Calu3 (cell line): ENCODE results near the gene NRL. TPM values are rescaled to one million over a fixed set of nuclear protein-coding genes. Genes with fewer than 3 reads are reported as not detected.

Source experiments
- BruUV-seq: library from RNA; stranded (reverse); fragments of 400-500 nt; replicated peaks from 2 replicates; lab custom pipeline; 2021; lab: Mats Ljungman, UMichigan
- CTCF ChIA-PET: fragments of 300-600 bp; sonication (Branson Sonifier 250); formaldehyde crosslinking; loops from one replicate; lab custom pipeline; 2022; ENCODE audit warnings: antibody characterized with exemption; lab: Charles Lee
- DNase-seq: peaks from one replicate; pipeline ENCODE4 v3.0.0; 2022
- H3K27ac Mint-ChIP-seq: one replicate; pipeline ENCODE4 v1.8.0; 2022; ENCODE audit warnings: mixed read lengths; ENCODE audit not compliant: unreplicated experiment
- H3K27me3 Mint-ChIP-seq: one replicate; pipeline ENCODE4 v1.8.0; 2022; ENCODE audit warnings: mixed read lengths; ENCODE audit not compliant: unreplicated experiment
- H3K36me3 Mint-ChIP-seq: one replicate; pipeline ENCODE4 v1.8.0; 2022; ENCODE audit warnings: mild to moderate bottlenecking, moderate library complexity, mixed read lengths; ENCODE audit not compliant: insufficient read depth, unreplicated experiment
- H3K4me1 Mint-ChIP-seq: one replicate; pipeline ENCODE4 v1.8.0; 2022; ENCODE audit warnings: mild to moderate bottlenecking, low read depth, mixed read lengths; ENCODE audit not compliant: unreplicated experiment
- H3K4me3 Mint-ChIP-seq: one replicate; pipeline ENCODE4 v1.8.0; 2022; ENCODE audit warnings: mild to moderate bottlenecking, low read depth, moderate library complexity, mixed read lengths; ENCODE audit not compliant: unreplicated experiment
- H3K9me3 Mint-ChIP-seq: one replicate; pipeline ENCODE4 v1.8.0; 2022; ENCODE audit warnings: low read depth, mixed read lengths; ENCODE audit not compliant: unreplicated experiment
- intact Hi-C: fragments of 100-400 bp; cut with micrococcal nuclease; formaldehyde crosslinking; loops from one replicate; pipeline ENCODE4 v1.10.0; 2022; ENCODE audit not compliant: unreplicated experiment
- total RNA-seq: library from RNA; stranded (reverse); gene quantifications from 2 replicates; pipeline ENCODE4 v1.2.3, GENCODE V29; 2022
- TF ChIP-seq, protein P1 (sequence below): fragments of 200-600 bp; IDR thresholded peaks from one replicate; pipeline ENCODE4 v1.8.0; 2022; ENCODE audit warnings: antibody characterized with exemption; ENCODE audit not compliant: unreplicated experiment

NRL gene
- total RNA-seq, 1 experiment from 2014 or later: 2.3 TPM

DNA sequence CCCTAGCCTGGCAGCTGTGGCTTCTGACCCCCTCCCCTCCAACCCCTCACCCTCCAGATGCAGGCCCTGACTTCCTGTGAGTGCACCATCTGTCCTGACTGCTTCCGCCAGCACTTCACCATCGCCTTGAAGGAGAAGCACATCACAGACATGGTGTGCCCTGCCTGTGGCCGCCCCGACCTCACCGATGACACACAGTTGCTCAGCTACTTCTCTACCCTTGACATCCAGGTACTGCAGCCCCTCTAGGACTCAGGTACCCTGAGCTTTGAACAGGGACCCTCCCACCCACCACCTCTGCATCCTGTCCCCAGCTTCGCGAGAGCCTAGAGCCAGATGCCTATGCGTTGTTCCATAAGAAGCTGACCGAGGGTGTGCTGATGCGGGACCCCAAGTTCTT lies 40.4 kb upstream of the NRL start:
- H3K4me3 Mint-ChIP-seq: no peak overlapping the region
- TF ChIP-seq, protein P1, sequence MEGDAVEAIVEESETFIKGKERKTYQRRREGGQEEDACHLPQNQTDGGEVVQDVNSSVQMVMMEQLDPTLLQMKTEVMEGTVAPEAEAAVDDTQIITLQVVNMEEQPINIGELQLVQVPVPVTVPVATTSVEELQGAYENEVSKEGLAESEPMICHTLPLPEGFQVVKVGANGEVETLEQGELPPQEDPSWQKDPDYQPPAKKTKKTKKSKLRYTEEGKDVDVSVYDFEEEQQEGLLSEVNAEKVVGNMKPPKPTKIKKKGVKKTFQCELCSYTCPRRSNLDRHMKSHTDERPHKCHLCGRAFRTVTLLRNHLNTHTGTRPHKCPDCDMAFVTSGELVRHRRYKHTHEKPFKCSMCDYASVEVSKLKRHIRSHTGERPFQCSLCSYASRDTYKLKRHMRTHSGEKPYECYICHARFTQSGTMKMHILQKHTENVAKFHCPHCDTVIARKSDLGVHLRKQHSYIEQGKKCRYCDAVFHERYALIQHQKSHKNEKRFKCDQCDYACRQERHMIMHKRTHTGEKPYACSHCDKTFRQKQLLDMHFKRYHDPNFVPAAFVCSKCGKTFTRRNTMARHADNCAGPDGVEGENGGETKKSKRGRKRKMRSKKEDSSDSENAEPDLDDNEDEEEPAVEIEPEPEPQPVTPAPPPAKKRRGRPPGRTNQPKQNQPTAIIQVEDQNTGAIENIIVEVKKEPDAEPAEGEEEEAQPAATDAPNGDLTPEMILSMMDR: no peak
- H3K9me3 Mint-ChIP-seq: no peaks in the 10 kb centered on the region
- H3K4me1 Mint-ChIP-seq: peaks cover 7% of the 10 kb centered on the region
- no peak for DNase-seq
- peaks cover 32% of the 10 kb centered on the region for H3K36me3 Mint-ChIP-seq
- no TSS peak for BruUV-seq
- CTCF ChIA-PET: interaction anchor here (1.6 kb wide), 1 partner anchor 8 kb away, joined by 5 read pairs; the partner anchor contains the start of gene PSME2
- intact Hi-C loops: no loop called here
- H3K27ac Mint-ChIP-seq: no peak overlapping the region
- no peaks in the 10 kb centered on the region for H3K27me3 Mint-ChIP-seq

DNA sequence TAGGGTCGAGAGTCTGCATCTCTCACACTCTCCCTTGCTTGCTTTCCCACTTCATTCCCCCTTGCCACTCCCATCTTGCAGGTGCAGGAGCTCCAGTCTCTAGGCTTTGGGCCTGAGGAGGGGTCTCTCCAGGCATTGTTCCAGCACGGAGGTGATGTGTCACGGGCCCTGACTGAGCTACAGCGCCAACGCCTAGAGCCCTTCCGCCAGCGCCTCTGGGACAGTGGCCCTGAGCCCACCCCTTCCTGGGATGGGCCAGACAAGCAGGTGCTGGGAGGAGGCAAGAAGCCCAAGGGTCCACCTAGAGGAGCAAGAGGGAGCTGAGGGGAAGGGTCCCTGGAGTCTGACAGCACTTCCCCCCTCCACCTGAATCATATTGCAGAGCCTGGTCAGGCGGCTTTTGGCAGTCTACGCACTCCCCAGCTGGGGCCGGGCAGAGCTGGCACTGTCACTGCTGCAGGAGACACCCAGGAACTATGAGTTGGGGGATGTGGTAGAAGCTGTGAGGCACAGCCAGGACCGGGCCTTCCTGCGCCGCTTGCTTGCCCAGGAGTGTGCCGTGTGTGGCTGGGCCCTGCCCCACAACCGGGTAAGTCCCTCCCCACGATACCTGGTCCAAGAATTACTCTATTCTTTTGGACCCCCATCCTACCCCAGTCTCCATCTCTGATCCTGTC lies 36.8 kb upstream of the NRL start:
- no peak for DNase-seq
- intact Hi-C loops: no loop called here
- TF ChIP-seq, protein P1: no peak
- Mint-ChIP-seq H3K36me3 (peaks cover 42% of the 10 kb centered on the region), H3K27ac (no peak overlapping the region), H3K4me1 (peaks cover 17% of the 10 kb centered on the region), H3K4me3 (no peak overlapping the region), H3K27me3 (no peaks in the 10 kb centered on the region), H3K9me3 (no peaks in the 10 kb centered on the region)
- CTCF ChIA-PET: no interaction called here
- no TSS peak for BruUV-seq

DNA sequence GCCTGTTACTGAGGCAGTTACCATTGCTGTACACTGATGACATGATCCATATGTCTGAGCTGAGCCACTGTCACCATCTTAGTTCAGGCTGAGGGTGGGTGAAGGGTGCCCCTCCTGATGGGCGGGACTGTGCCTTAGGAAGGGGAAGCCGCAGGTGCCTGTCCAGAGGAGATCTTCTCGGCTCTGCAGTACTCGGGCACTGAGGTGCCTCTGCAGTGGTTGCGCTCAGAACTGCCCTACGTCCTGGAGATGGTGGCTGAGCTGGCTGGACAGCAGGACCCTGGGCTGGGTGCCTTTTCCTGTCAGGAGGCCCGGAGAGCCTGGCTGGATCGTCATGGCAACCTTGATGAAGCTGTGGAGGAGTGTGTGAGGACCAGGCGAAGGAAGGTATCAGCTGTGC lies 36.2 kb upstream of the NRL start:
- Mint-ChIP-seq H3K27me3 (no peaks in the 10 kb centered on the region), H3K27ac (no peak overlapping the region), H3K36me3 (peaks cover 47% of the 10 kb centered on the region), H3K4me3 (no peak overlapping the region), H3K9me3 (no peaks in the 10 kb centered on the region), H3K4me1 (peaks cover 17% of the 10 kb centered on the region)
- CTCF ChIA-PET: no interaction called here
- DNase-seq: no peak
- TF ChIP-seq, protein P1: no peak
- no TSS peak for BruUV-seq
- intact Hi-C loops: no loop called here

DNA sequence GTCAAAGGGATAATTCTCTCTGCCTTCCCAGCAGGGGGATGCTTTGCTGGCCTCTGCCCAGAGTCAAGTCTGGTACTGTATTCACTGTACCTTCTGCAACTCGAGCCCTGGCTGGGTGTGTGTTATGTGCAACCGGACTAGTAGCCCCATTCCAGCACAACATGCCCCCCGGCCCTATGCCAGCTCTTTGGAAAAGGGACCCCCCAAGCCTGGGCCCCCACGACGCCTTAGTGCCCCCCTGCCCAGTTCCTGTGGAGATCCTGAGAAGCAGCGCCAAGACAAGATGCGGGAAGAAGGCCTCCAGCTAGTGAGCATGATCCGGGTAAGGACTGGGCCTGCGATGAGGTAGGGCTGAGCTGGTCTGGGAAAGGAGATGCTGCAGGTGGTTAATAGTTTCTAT lies 35.8 kb upstream of the NRL start:
- Mint-ChIP-seq H3K4me1 (peaks cover 21% of the 10 kb centered on the region), H3K27ac (no peak overlapping the region), H3K9me3 (no peaks in the 10 kb centered on the region), H3K4me3 (no peak overlapping the region), H3K36me3 (peaks cover 47% of the 10 kb centered on the region), H3K27me3 (no peaks in the 10 kb centered on the region)
- no peak for DNase-seq
- intact Hi-C loops: no loop called here
- TF ChIP-seq, protein P1: no peak
- CTCF ChIA-PET: no interaction called here
- no TSS peak for BruUV-seq
